CD4-positive, alpha-beta T cell treated with Interleukin-1 beta for 1 hour (primary cell): ENCODE data around the gene RPL36AL.
"Not testable (repeated sequence)": the region's sequence is repeated elsewhere in the genome, so short reads cannot be mapped to it uniquely, and the experiment has no call there.

Experiments used
- DNase-seq, 2 donors: peaks; one replicate each; pipeline ENCODE4 v3.0.0-alpha.2; 2020 to 2022

RPL36AL gene

GRCh38 chr14:49619273-49619672 lies 1.2 kb downstream of the RPL36AL start:
- not testable (repeated sequence) for DNase-seq

GRCh38 chr14:49617852-49618519 lies 2.4 kb downstream of the RPL36AL start:
- no peak for DNase-seq

GRCh38 chr14:49615776-49616175 lies 4.7 kb downstream of the RPL36AL start:
- no peak for DNase-seq

- no peak for DNase-seq
Measured at GRCh38 chr14:49614196-49614595, 6.2 kb downstream of the RPL36AL start.

GRCh38 chr14:49612671-49613070 lies 7.8 kb downstream of the RPL36AL start:
- DNase-seq = no peak

GRCh38 chr14:49612251-49612650 lies 8.2 kb downstream of the RPL36AL start:
- DNase-seq = no peak

- no peak for DNase-seq
Measured at GRCh38 chr14:49607583-49607982, 12.8 kb downstream of the RPL36AL start.

GRCh38 chr14:49598485-49599300 lies 21.7 kb downstream of the RPL36AL start, which contains the start of gene LRR1:
Gene LRR1 (plus strand): TSS chr14:49598940. CDS start chr14:49599021, 81 bp downstream.
- DNase-seq = peak; percentile 84 to 87

- DNase-seq = peak in 1 of 2 donors; percentile 9
Measured at GRCh38 chr14:49598189-49598484, 22.3 kb downstream of the RPL36AL start.

- DNase-seq = no peak
Measured at GRCh38 chr14:49594347-49595091, 25.9 kb downstream of the RPL36AL start.

GRCh38 chr14:49593016-49593415 lies 27.4 kb downstream of the RPL36AL start:
- DNase-seq = no peak

- DNase-seq = no peak
Measured at GRCh38 chr14:49589387-49589786, 31.0 kb downstream of the RPL36AL start.

GRCh38 chr14:49586673-49587460 lies 33.6 kb downstream of the RPL36AL start:
- DNase-seq = peak in 1 of 2 donors; percentile 84

GRCh38 chr14:49585803-49586672 lies 34.4 kb downstream of the RPL36AL start, which contains the start of gene RPS29:
Gene RPS29 (minus strand): TSS chr14:49586380. CDS start chr14:49586346, 34 bp downstream.
- peak; percentile 99 for DNase-seq

- DNase-seq = peak in 1 of 2 donors; percentile 18
Measured at GRCh38 chr14:49584981-49585640, 35.3 kb downstream of the RPL36AL start.

- no peak for DNase-seq
Measured at GRCh38 chr14:49584058-49584457, 36.4 kb downstream of the RPL36AL start.

- no peak for DNase-seq
Measured at GRCh38 chr14:49583629-49584028, 36.8 kb downstream of the RPL36AL start.

GRCh38 chr14:49582113-49582977 lies 38.1 kb downstream of the RPL36AL start:
- no peak for DNase-seq

GRCh38 chr14:49581209-49582112 lies 39.0 kb downstream of the RPL36AL start:
- no peak for DNase-seq
